HG03196 (cell line): ENCODE results near the gene NCAM2.
"Not testable (repeated sequence)": the region's sequence is repeated elsewhere in the genome, so short reads cannot be mapped to it uniquely, and the experiment has no call there.

ENCODE experiments used
- ATAC-seq: cut with Tn5 transposase; IDR thresholded peaks from one replicate; pipeline ENCODE4 v1.9.1; 2021; ENCODE audit not compliant: unreplicated experiment

The NCAM2 gene

DNA sequence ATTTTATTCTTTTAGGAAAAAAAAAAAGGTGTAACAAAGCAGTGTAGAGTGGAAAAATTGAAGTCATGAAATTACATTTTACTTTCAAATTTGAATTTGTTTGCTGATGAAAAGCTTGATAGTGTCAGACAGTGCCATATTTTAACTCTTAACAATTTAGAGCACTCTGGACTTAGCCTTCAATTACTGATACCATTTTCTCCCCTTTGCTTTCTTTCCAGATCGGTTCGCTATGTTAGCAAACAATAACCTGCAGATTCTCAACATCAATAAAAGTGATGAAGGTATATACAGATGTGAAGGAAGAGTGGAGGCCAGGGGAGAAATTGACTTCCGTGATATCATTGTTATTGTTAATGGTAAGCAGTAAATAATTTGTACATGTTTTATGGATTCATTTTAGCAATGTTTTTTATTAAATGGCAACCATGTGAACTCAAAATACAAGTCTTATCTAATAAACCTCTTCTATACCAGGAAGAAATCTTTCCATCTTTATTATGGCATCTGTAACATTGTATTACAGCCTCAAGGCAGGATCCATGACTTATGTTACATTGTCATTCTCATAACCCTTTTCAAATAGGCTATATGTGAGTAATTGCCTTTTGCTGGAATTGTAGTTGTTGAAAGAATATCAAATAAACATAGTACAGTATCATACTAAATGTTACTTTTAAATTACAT lies 293.8 kb downstream of the NCAM2 start:
- ATAC-seq = no peak

DNA sequence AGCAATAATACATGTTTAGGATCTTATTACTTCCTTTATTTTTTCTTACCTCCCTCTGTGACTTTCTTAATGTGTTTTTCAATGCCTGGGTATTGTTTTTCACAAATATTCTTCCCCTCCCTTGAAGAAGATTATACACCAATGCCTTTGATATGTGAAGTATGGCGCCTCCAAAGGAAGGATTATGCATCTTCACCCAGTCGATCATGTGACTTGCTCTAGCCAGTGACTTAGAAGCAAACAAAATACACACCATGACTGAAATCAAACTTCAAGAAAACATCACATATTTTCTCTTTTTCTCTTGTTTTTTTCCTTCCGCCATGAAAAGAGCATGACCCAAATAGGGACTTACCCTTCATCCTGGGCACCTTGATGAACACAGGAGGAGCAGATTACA lies 297.1 kb downstream of the NCAM2 start:
- no peak for ATAC-seq

DNA sequence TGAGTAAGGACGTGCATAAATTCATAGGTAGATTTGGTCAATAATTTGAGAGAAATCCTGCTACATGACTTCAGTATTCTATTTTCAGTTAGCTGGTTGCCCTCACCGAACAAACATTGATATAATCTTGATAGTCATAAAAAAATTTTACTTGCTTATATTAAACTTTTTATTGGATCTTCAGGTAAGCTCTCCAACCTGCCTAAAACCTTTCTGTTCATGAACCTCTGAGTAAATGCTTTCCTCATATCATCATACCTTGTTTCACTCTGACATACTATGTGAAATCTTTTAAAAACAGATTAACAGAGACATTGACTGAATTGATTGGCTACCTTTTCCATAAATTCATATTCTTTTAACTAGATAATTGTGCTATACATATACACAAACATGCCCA lies 299.0 kb downstream of the NCAM2 start:
- ATAC-seq = no peak

DNA sequence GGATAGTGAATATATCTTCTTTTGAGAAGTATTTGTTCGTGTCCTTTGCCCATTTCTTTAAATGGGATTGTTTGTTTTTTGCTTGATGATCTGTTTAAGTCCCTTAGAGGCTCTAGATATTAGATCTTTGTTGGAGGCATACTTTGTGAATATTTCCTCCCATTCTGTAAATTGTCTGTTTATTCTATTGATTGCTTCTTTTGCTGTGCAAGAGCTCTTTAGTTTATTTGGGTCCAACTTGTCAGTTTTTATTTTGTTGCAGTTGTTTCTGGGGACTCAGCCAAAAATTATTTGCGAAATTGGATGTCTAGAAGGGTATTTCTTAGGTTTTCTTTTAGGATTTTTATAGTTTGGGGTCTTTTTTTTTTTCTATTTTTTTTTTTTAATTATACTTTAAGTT lies 302.8 kb downstream of the NCAM2 start:
- no peak for ATAC-seq

DNA sequence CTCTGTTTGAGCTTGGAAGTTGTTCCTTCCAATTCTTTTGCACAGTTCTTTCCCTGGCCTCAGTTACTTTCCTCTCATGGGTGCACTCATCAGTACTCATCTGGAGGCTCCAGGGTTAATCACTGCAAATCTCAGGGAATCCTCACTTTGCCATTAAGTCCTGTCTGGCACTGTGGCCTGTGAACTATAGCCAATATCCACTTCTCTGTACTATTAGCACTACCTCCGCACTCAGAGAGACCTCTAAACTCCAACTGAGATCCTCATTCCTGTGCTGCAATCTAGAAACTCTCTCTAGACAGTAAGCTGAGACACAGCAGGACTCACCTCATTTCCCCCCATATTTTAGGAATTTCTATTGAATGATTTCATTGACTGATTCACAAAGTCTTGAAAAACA lies 311.3 kb downstream of the NCAM2 start:
- no peak for ATAC-seq

DNA sequence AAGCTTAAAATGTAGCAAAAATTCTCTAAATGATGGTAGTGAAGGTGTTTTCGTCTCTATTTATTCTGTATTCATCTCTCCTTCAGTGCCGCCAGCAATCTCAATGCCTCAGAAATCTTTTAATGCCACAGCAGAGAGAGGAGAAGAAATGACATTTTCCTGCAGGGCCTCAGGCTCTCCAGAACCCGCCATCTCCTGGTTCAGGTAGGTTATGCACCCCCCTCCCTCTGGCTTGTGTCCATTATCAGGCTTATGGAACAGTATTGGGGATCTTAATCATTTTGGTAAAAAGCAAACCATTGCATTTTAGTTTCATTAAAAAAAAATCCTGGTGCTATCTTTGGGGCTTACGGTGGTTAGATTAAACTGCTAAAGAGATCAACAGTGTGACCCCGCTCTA lies 326.1 kb downstream of the NCAM2 start:
- ATAC-seq = no peak

DNA sequence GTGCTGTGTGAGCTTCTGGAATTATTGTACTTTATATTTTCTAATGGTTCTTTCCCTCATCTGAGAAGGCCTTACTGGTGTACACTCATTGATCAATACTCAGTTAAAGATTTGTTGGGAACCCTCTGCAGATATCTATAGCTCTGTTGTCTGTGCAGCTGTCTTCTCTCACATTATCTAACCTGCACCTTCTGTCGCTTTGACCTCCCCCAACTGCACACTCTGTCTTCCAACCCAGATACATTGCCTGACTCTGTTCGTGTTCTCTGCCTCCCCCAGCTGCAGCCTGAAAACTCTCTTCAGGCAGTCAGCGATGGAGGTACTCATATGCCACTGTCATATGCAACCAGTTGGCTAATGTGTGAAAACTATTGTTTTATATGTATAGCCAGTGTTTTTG lies 334.3 kb downstream of the NCAM2 start:
- ATAC-seq = no peak

DNA sequence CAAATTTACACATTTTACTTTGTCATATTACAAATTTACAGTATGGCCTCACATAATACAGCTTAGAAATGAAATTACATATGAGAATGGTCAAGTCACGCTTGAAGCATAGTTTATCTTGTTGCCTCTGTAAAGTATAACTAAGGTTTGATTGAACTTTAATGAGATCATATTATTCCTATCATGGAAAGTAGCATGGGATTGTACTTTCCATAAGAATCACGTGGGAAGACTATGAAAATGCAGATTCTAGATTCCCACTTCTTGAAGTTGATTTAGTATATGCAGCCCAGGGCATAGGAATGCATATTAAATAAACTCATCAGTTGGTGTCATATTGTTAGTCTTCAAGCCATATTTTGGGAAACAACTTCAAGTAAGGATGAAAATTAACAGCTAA lies 342.8 kb downstream of the NCAM2 start:
- no peak for ATAC-seq

DNA sequence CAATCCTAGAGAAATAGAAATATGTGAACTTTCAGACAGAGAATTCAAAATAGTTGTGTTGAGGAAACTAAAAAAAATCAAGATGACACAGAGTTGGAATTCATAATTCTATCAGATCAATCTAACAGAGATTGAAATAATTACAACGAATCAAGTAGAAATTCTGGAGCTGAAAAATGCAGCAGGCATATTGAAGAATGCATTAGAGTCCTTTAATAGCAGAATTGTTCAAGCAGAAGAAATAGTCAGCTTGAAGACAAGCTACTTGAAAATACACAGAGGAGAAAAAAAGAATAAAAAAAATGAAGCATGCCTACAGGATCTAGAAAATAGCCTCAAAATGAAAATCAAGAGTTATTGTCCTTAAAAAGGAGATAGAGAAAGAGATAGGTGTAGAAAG lies 347.1 kb downstream of the NCAM2 start:
- ATAC-seq = no peak

DNA sequence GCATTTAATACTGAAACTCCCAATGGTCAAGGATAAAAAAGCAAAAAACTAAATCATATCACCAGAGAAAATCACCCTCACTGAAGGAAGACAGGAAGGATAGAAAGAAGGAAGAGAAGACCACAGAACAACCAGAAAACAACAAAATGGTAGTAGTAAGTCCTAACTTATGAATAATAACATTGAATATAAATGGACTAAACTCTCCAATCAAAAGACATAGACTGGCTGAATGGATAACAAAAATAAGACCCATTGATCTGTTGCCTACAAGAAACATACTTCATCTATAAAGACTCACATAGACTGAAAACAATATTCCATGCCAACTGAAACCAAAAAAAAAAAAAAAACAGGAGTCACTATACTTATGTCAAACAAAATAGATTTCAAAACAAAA lies 347.7 kb downstream of the NCAM2 start:
- no peak for ATAC-seq

DNA sequence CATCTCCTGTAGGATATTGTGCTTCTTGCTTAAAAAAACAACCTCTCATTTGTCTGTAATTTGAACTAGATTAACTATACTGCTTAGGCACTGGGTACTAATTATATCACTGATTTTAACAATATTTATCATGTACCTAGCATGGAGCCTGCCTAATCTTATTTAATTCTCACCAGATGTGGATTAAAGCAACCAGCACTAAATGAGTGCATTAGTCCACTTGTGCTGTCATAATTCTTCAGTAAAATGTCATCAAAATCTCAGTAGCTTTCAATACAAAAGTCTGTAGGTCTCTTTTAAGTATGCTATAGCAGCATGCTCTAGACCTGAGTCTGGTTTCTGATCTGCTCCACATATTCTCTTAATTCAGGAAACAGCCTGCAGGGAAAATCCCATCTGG lies 368.1 kb downstream of the NCAM2 start:
- no peak for ATAC-seq

DNA sequence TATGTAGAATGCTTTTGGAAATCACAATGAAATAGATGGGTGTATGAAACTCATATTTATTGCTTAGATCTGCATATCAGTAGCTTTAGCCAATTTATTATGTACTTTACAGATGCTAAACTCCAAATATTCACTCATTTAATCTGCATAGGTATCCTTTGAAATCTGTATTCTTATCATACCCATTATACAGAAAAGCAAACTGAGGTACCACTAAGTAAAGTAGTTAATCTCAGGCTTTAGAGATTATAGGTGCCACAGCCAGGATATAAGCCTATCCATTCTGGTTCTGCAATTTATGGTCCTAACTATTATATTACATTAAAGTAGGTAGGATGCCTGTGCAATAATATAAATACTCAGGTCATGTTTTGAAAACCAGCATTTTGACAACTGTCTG lies 369.4 kb downstream of the NCAM2 start:
- ATAC-seq = no peak

DNA sequence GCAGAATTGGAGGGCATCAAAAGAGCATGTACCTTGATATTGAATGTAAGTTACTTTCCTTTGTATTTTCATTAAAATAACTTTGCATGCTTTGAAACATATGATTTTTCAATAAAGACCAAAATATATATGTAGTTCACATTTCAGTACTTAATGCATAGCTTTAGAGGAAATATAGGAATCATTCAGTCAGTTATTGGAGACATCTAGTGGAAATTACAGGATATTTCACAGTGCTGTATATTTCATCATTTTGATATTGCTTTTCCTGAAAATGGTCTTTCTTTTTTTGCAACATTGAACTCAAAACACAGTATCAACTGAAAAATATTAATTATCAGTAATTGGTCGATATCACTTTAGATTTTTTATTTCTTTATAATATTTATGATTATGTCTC lies 375.8 kb downstream of the NCAM2 start:
- ATAC-seq = no peak

DNA sequence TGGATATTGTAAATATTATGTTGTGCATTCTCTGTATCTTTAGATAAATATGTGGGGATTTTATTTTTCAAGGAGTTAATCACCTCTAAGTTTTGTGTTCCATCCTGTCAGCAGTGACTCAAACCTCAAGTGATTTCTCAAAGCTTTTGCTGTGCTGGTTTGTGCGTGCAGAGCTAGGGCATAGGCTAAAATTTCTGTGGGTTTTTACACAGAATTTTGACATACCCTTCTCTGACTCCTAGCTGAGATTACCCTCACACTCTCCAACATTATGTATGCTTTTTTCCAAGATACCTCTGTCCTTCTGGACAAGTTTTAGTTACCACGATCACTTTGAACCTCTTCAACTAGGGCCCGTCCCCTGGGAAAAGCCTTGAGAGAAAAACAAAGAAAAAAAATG lies 384.9 kb downstream of the NCAM2 start:
- no peak for ATAC-seq

DNA sequence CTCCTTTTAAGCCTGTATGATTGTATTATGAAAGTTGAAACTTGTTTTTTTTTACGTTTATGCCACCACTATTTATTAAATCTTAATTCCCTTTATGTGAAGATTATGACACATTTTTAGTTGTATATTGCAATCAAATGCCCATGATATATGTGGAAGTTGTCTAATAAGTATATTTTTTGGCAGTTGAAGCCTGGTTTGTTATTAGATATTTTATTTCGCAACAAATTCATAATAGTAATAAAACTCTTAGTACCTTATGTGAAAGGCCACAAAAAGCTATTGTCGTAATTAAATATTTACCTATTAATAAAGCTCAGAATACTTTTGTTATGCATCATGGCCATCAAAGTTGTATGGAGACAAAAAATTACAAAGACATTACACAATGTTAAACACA lies 386.8 kb downstream of the NCAM2 start:
- no peak for ATAC-seq

DNA sequence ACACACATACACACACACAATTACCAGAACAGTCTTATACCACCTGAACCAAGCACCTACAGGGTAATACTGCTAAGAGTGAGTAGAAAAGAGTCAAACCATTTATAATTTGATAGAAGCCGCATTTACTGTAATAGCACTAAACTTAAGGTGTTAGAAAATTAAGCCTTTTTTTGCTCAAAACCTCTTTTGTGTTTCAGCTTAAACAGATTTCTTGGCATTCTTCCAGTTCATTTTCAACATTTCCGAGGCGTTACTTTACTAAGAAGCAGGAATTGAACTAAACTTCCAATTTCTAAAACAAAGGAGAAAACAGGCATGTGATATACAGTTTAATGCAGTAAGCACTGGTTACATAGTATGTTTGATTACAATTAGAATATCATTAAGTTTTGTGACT lies 387.2 kb downstream of the NCAM2 start:
- no peak for ATAC-seq

DNA sequence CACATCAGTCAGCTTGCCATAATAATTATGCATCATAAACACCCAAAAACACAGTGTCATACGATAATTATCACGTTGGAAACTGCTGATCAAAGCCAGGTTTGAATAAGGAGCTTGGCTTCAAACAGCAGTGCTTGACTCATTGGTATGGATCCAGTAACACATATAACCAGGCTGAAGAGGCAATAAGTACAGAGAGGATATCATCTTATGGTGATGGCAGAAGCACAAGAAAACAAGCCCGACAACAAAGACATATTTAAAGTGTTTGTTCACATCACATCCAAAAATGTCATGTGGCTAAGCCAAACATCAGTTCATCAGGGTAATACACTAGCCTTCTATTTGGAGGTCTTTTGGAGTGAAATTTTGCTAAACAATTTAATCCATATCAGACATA lies 389.7 kb downstream of the NCAM2 start:
- no peak for ATAC-seq

DNA sequence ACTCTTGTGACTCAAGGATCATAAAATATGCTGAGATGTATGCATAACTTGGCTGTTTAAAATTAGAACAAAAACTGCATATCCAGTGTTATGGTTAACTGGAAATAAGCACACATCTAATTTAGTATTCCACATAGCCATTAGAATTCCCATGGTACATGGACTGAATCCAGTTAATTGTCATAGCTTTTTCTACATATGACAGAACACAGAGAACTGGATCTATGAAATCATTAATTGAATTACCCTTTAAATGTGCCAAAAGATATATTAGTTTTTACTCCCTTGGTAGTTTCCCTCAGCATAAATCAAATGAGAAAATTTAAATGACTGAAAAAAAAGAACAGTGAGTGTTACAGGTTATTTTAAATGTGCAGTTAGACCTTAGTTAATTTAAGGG lies 395.9 kb downstream of the NCAM2 start:
- no peak for ATAC-seq

DNA sequence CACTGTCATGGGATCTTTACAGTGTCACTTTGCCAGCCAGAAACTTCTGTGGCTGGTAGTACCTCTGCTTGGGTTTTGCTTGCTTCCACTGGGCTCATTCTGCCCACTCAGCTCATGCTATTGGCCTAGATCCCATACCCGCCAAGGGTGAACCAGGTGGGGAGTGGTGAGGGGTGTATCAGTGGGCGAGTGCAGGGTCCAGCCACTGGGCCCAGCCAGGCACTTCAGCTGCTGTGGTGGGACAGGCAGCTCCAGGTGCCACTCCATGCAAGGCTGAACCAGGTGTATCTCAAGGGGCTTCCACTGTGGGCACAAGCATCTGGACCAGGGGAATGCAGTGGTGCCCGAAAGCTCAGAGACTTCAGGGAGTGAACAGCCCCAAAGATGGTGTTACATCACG lies 398.2 kb downstream of the NCAM2 start:
- ATAC-seq = no peak

DNA sequence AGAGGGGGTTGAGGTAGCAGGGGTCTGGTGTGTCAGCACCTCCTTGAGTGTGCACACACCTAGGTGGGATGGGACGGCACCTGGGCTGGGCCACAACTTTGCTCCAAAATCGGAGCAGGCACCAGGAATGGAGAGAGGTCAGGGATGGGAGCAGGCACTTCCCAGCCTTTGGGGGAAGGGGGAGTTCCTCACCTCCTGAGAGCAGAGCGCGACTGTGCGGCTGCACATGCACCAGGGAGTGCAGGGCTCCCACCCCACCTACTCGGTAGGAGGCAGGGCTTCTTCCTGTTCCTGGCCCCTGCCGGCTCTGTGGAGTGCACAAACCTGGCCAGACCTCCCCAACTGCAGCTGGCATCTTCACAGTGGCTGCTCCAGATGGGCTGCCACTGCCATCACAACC lies 399.3 kb downstream of the NCAM2 start:
- ATAC-seq = no peak

DNA sequence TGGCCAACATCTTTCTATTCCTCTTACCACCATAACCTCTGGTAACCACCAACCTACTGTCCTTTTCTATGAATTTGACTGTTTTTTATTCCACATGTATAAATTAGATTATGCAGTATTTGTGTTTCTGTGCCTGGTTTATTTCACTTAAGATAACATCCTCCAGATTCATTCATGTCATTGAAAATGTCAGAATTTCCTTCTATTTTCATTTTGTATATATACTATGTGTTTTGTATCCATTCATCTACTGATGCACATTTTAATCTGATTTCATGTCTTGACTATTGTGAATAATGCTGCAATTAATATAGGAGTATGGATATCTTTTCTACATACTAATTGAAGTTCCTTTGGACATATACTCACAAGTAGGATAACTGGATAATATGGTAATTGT lies 403.2 kb downstream of the NCAM2 start:
- ATAC-seq = no peak

DNA sequence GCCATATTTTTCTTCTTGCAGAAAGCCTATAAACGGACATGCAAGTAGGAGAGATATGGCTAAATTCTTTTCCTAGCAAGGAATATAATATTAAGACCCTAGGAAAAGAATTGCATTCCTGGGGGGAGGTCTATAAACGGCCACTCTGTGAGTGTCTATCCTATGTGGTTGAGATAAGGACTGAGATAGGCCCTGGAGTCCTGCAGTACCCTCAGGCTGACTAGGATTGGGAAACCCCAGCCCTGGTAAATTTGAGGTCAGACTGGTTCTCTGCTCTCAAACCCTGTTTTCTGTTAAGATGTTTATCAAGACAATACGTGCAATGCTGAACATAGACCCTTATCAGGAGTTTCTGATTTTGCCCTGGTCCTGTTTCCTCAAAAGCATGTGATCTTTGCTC lies 404.0 kb downstream of the NCAM2 start:
- not testable (repeated sequence) for ATAC-seq

DNA sequence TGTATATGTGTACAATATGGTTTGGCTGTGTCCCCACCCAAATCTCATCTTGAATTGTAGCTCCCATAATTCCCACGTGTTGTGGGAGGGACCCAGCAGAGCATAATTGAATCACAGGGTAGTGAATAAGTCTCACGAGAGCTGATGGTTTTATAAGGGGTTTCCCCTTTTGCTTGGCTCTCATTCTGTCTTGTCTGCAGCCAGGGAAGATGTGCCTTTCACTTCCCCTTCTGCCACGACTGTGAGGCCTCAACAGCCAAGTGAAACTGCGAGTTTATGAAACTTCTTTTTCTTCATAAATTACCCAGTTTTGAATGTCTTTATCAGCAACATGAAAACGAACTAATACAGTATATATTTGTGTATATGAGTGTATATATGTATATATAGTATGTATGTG lies 406.1 kb downstream of the NCAM2 start:
- not testable (repeated sequence) for ATAC-seq

DNA sequence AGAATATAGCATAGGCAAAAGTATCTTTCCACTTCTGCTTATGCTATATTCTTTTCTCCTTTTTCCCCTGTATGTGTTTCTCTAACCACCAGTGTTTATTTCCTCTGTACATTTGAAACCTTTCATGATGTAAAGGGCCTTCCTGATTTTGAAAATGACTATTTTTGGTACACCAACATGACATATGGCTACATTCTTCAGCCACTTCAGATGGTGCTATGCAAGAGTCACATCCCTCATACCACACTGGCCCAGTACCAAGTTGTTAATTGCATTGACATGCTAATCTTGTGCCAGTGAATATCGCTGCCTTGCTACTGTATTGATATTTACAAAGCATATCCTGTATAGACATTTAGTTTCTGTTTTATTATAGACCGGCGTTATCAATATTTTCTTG lies 408.7 kb downstream of the NCAM2 start:
- no peak for ATAC-seq
